Measurements from ENCODE around the gene FAM174C.
A peak's percentile ranks its signal among the peaks of the same experiment; 100 is the strongest.

The FAM174C gene

GRCh38 chr19:1251330-1252220 is 23.8 kb upstream of the FAM174C start:
- peak; percentile 29 for DNase-seq

- DNase-seq = no peak
Measured at GRCh38 chr19:1252221-1252820, 23.0 kb upstream of the FAM174C start.

GRCh38 chr19:1252821-1253513 is 22.4 kb upstream of the FAM174C start:
- DNase-seq = no peak

GRCh38 chr19:1253514-1254080 is 21.7 kb upstream of the FAM174C start:
- no peak for DNase-seq

- no peak for DNase-seq
Measured at GRCh38 chr19:1254081-1254527, 21.2 kb upstream of the FAM174C start.

- no peak for DNase-seq
Measured at GRCh38 chr19:1254530-1255185, 20.7 kb upstream of the FAM174C start.

GRCh38 chr19:1255186-1256161 is 19.9 kb upstream of the FAM174C start:
- DNase-seq = no peak

GRCh38 chr19:1256646-1257474 is 18.5 kb upstream of the FAM174C start:
- DNase-seq = no peak

- no peak for DNase-seq
Measured at GRCh38 chr19:1257475-1258162, 17.7 kb upstream of the FAM174C start.

- DNase-seq = no peak
Measured at GRCh38 chr19:1258163-1258492, 17.2 kb upstream of the FAM174C start.

- no peak for DNase-seq
Measured at GRCh38 chr19:1258707-1259205, 16.6 kb upstream of the FAM174C start.

GRCh38 chr19:1259206-1259875 is 16.0 kb upstream of the FAM174C start:
- no peak for DNase-seq

- no peak for DNase-seq
Measured at GRCh38 chr19:1259876-1260748, 15.2 kb upstream of the FAM174C start.

- DNase-seq = peak; percentile 86
Measured at GRCh38 chr19:1260749-1261537, 14.4 kb upstream of the FAM174C start.

GRCh38 chr19:1261538-1261797 is 13.9 kb upstream of the FAM174C start:
- no peak for DNase-seq

GRCh38 chr19:1261798-1262622 is 13.3 kb upstream of the FAM174C start:
- no peak for DNase-seq

GRCh38 chr19:1262623-1263123 is 12.7 kb upstream of the FAM174C start:
- no peak for DNase-seq
